HCT116 (cell line): ENCODE measurements around the gene CDC42SE2. TPM values are rescaled to one million over a fixed set of nuclear protein-coding genes. Genes with fewer than 3 reads are reported as not detected.

ENCODE experiments used
- ATAC-seq: fragments of 200-7000 bp; cut with Tn5 transposase; 2 replicates; pipeline ENCODE4 v1.9.1; 2020; ENCODE audit warnings: mild to moderate bottlenecking, moderate library complexity
- BruUV-seq: library from RNA; stranded (reverse); fragments of 400-500 nt; replicated peaks from 2 replicates; lab custom pipeline; 2021; lab: Mats Ljungman, UMichigan
- CTCF ChIA-PET: fragments of 300-600 bp; sonication (Branson Sonifier 250); formaldehyde crosslinking; loops from one replicate; lab custom pipeline; 2021; ENCODE audit warnings: antibody characterized with exemption; lab: Charles Lee
- POLR2A ChIA-PET: fragments of 300-600, 350-600 bp; sonication (Branson Sonifier 250); formaldehyde crosslinking; loops from one replicate; lab custom pipeline; 2021; ENCODE audit warnings: antibody characterized with exemption; lab: Charles Lee
- RAD21 ChIA-PET, 2 experiments: fragments of 300-600 bp; sonication (Branson Sonifier 250); formaldehyde crosslinking; loops; one replicate each; lab custom pipeline; 2023; ENCODE audit warnings: low total read pairs in 2 of 2; ENCODE audit not compliant: uncharacterized antibody in 2 of 2, unreplicated experiment in 2 of 2, low non-redundant PET in 1 of 2; lab: Charles Lee
- DNase-seq: peaks from one replicate; pipeline ENCODE4 v3.0.0-alpha.2; 2010; ENCODE audit warnings: low read depth, low spot score
- H2AFZ ChIP-seq: fragments of 200-600 bp; shearing (Covaris generic), sonication (generic); 2 replicates; pipeline ENCODE4 v1.6.1; 2017; ENCODE audit warnings: low read depth, mixed run types, mixed read lengths, antibody characterized with exemption, low read length; ENCODE audit not compliant: poor library complexity, severe bottlenecking
- H3K27ac ChIP-seq: 2 replicates; pipeline ENCODE4 v1.5.1; 2012; ENCODE audit warnings: low read depth, low read length
- H3K27me3 ChIP-seq: fragments of 200-600 bp; sonication (generic); 2 replicates; pipeline ENCODE4 v1.6.1; 2016; ENCODE audit warnings: mixed run types, low read length, mixed read lengths; ENCODE audit not compliant: insufficient read depth
- H3K36me3 ChIP-seq, 2 experiments: fragments of 200-500 bp in 1 of 2; fragments of 200-600 bp in 1 of 2; sonication (Bioruptor generic) in 1 of 2; sonication (generic) in 1 of 2; 2 replicates each; pipeline versions ENCODE4 v1.5.1 to v1.6.1; 2014 to 2016; ENCODE audit warnings: low read length in 2 of 2, inconsistent platforms in 1 of 2, mixed read lengths in 1 of 2, mixed run types in 1 of 2; ENCODE audit not compliant: insufficient read depth in 2 of 2, control insufficient read depth in 1 of 2
- H3K4me1 ChIP-seq, 2 experiments: fragments of 200-600 bp in 1 of 2; sonication (generic) in 1 of 2; 2 replicates each; pipeline versions ENCODE4 v1.5.1 to v1.6.1; 2012 to 2017; ENCODE audit warnings: low read length in 2 of 2, inconsistent platforms in 1 of 2, mild to moderate bottlenecking in 1 of 2, mixed read lengths in 1 of 2, mixed run types in 1 of 2, moderate library complexity in 1 of 2; ENCODE audit not compliant: insufficient read depth in 2 of 2, control insufficient read depth in 1 of 2
- H3K4me2 ChIP-seq: fragments of 200-600 bp; sonication (generic); 2 replicates; pipeline ENCODE4 v1.6.1; 2017; ENCODE audit warnings: mixed run types, low read length, mixed read lengths
- H3K4me3 ChIP-seq, 2 experiments: fragments of 200-600 bp in 1 of 2; sonication (generic) in 1 of 2; replicated peaks in 1 of 2; 2 replicates each; pipeline ENCODE4 v1.5.1; 2011 to 2016; ENCODE audit warnings: low read length in 2 of 2, control low read depth in 1 of 2, low read depth in 1 of 2, mild to moderate bottlenecking in 1 of 2, mixed read lengths in 1 of 2, mixed run types in 1 of 2
- H3K79me2 ChIP-seq: fragments of 200-600 bp; sonication (generic); 2 replicates; pipeline ENCODE4 v1.6.1; 2017; ENCODE audit warnings: mild to moderate bottlenecking, mixed run types, low read length, moderate library complexity, mixed read lengths; ENCODE audit not compliant: insufficient read depth
- H3K9ac ChIP-seq: fragments of 200-600 bp; sonication (generic); 2 replicates; pipeline ENCODE4 v1.6.1; 2016; ENCODE audit warnings: low read length, mixed read lengths
- H3K9me2 ChIP-seq: fragments of 200-600 bp; sonication (generic), shearing (Covaris generic); 2 replicates; pipeline ENCODE4 v1.6.1; 2017; ENCODE audit warnings: mixed run types, mild to moderate bottlenecking, moderate library complexity; ENCODE audit not compliant: insufficient read depth
- H3K9me3 ChIP-seq, 2 experiments: fragments of 200-500 bp in 1 of 2; fragments of 200-600 bp in 1 of 2; sonication (Bioruptor generic) in 1 of 2; sonication (generic) in 1 of 2; 2 replicates each; pipeline ENCODE4 v1.6.1; 2014 to 2017; ENCODE audit warnings: low read length in 2 of 2, mixed read lengths in 2 of 2, inconsistent platforms in 1 of 2, low read depth in 1 of 2, mild to moderate bottlenecking in 1 of 2, mixed run types in 1 of 2, moderate library complexity in 1 of 2; ENCODE audit not compliant: control insufficient read depth in 1 of 2, insufficient read depth in 1 of 2
- H4K20me1 ChIP-seq: fragments of 200-600 bp; sonication (generic), shearing (Covaris generic); 2 replicates; pipeline ENCODE4 v1.6.1; 2017; ENCODE audit warnings: mixed run types, mild to moderate bottlenecking, moderate library complexity; ENCODE audit not compliant: insufficient read depth
- ATF3 ChIP-seq: IDR thresholded peaks from 2 replicates; pipeline ENCODE4 v1.6.1; 2012
- CBX3 ChIP-seq: IDR thresholded peaks from 2 replicates; pipeline ENCODE4 v1.6.1; 2012; ENCODE audit warnings: low read depth
- CEBPB ChIP-seq: IDR thresholded peaks from 2 replicates; pipeline ENCODE4 v1.6.1; 2012; ENCODE audit warnings: low read depth
- CTCF ChIP-seq, 3 experiments: fragments of 200-600 bp in 1 of 3; sonication (generic) in 1 of 3; IDR thresholded peaks in 2 of 3; conservative IDR thresholded peaks in 1 of 3; 2 replicates each; pipeline ENCODE4 v1.5.1; 2012 to 2017; ENCODE audit warnings: low read depth in 2 of 3, low read length in 2 of 3, antibody characterized with exemption in 1 of 3, borderline replicate concordance in 1 of 3, control low read depth in 1 of 3, mild to moderate bottlenecking in 1 of 3, mixed read lengths in 1 of 3, mixed run types in 1 of 3, moderate library complexity in 1 of 3; ENCODE audit not compliant: insufficient read depth in 1 of 3
- EZH2 ChIP-seq: fragments of 200-600 bp; sonication (generic); IDR thresholded peaks from 2 replicates; pipeline ENCODE4 v1.6.1; 2017; ENCODE audit warnings: antibody characterized with exemption, mixed run types
- EZH2phosphoT487 ChIP-seq: fragments of 200-600 bp; IDR thresholded peaks from 2 replicates; pipeline ENCODE4 v1.6.1; 2018; ENCODE audit warnings: antibody characterized with exemption, borderline replicate concordance
- FOSL1 ChIP-seq: IDR thresholded peaks from 2 replicates; pipeline ENCODE4 v1.6.1; 2012; ENCODE audit warnings: low read depth
- MAX ChIP-seq: IDR thresholded peaks from 2 replicates; pipeline ENCODE4 v1.6.1; 2012
- POLR2A ChIP-seq: IDR thresholded peaks from 2 replicates; pipeline ENCODE4 v1.7.0; 2011; ENCODE audit warnings: borderline replicate concordance; ENCODE audit not compliant: insufficient read depth, insufficient read length; ENCODE audit errors: extremely low read depth
- RAD21 ChIP-seq: IDR thresholded peaks from 2 replicates; pipeline ENCODE4 v1.6.1; 2012; ENCODE audit warnings: low read depth, mild to moderate bottlenecking
- REST ChIP-seq: IDR thresholded peaks from 2 replicates; pipeline ENCODE4 v1.6.1; 2012; ENCODE audit warnings: low read depth
- SP1 ChIP-seq: IDR thresholded peaks from 2 replicates; pipeline ENCODE4 v1.6.1; 2012; ENCODE audit warnings: low read depth
- YY1 ChIP-seq: IDR thresholded peaks from 2 replicates; pipeline ENCODE4 v1.6.1; 2011; ENCODE audit warnings: low read length, low read depth, moderate library complexity, mild to moderate bottlenecking; ENCODE audit not compliant: insufficient replicate concordance; ENCODE audit errors: extremely low read depth
- ZBTB33 ChIP-seq: IDR thresholded peaks from 2 replicates; pipeline ENCODE4 v1.6.1; 2011; ENCODE audit warnings: mild to moderate bottlenecking, low read length, moderate library complexity; ENCODE audit not compliant: insufficient replicate concordance; ENCODE audit errors: extremely low read depth
- ZFX ChIP-seq: fragments of 450-650 bp; IDR thresholded peaks from 2 replicates; pipeline ENCODE4 v1.6.1; 2017
- ZNF274 ChIP-seq: fragments of 200-500 bp; sonication (Bioruptor generic); IDR thresholded peaks from 2 replicates; pipeline ENCODE4 v1.6.1; 2014; ENCODE audit warnings: mild to moderate bottlenecking, low read depth, low read length, inconsistent platforms
- intact Hi-C: fragments of 100-400 bp; cut with micrococcal nuclease; formaldehyde crosslinking; loops from 2 replicates; pipeline ENCODE4 v1.10.0; 2022
- total RNA-seq: library from RNA; stranded (reverse); gene quantifications from one replicate; pipeline ENCODE4 v1.2.1, GENCODE V29; 2021; ENCODE audit not compliant: unreplicated experiment

The CDC42SE2 gene
- total RNA-seq, 1 experiment from 2014 or later, result 27.0 TPM

GRCh38 chr5:131282235-131282634 lies 18.4 kb downstream of the CDC42SE2 start:
- ChIA-PET POLR2A (no interaction called here), CTCF (no interaction called here), RAD21 (no interaction called here)
- no peaks in the 10 kb centered on the region for H3K9me2 ChIP-seq
- H3K9me3 ChIP-seq, result no peaks in the 10 kb centered on the region
- H3K4me2 ChIP-seq, result no peak overlapping the region
- no peaks in the 10 kb centered on the region for H3K36me3 ChIP-seq
- no peak overlapping the region for H3K4me3 ChIP-seq
- no peaks in the 10 kb centered on the region for H3K27me3 ChIP-seq
- H4K20me1 ChIP-seq, result no peaks in the 10 kb centered on the region
- H3K79me2 ChIP-seq, result peaks cover 79% of the 10 kb centered on the region
- H3K9ac ChIP-seq, result no peak overlapping the region
- no peak overlapping the region for H3K27ac ChIP-seq
- ATAC-seq, result no peak
- no peak for TF ChIP-seq REST
- no peak for TF ChIP-seq ATF3
- TF ChIP-seq ZFX, result no peak
- TF ChIP-seq YY1, result no peak
- TF ChIP-seq FOSL1, result no peak
- TF ChIP-seq RAD21, result no peak
- TF ChIP-seq POLR2A, result no peak
- TF ChIP-seq CTCF (IDR thresholded peaks at IDR 0.05 in 2 of 3, conservative IDR thresholded peaks at IDR 0.05 in 1 of 3; ENCODE audit: borderline replicate concordance in 1 of 3, insufficient read depth in 1 of 3, low read depth in 2 of 3, low read length in 2 of 3), result no peak
- no peak for TF ChIP-seq CEBPB
- TF ChIP-seq SP1, result no peak
- TF ChIP-seq CBX3, result no peak
- TF ChIP-seq EZH2, result no peak
- TF ChIP-seq ZBTB33, result no peak
- TF ChIP-seq MAX, result no peak
- TF ChIP-seq ZNF274, result no peak
- no peak for TF ChIP-seq EZH2phosphoT487
- H3K4me1 ChIP-seq, result peaks cover 4 to 39% of the 10 kb centered on the region in 2 experiments
- no peak for DNase-seq
- no peak overlapping the region for H2AFZ ChIP-seq
- BruUV-seq, result no TSS peak
- intact Hi-C loops, result no loop called here
